Neural crest cell (in vitro differentiated cells): ENCODE data around the gene TMED6. TPM values are rescaled to one million over a fixed set of nuclear protein-coding genes. Genes with fewer than 3 reads are reported as not detected.

Experiments
- DNase-seq: peaks from one replicate; pipeline ENCODE4 v3.0.0; 2021; ENCODE audit warnings: low read depth, mixed read lengths, low spot score
- H3K27ac Mint-ChIP-seq: one replicate; pipeline ENCODE4 v1.8.0; 2021; ENCODE audit warnings: mild to moderate bottlenecking, mixed read lengths; ENCODE audit not compliant: unreplicated experiment
- H3K27me3 Mint-ChIP-seq: 2 replicates; pipeline ENCODE4 v1.8.0; 2021; ENCODE audit warnings: low read depth, mild to moderate bottlenecking, mixed read lengths
- H3K36me3 Mint-ChIP-seq: 2 replicates; pipeline ENCODE4 v1.8.0; 2021; ENCODE audit warnings: low read depth, mild to moderate bottlenecking, mixed read lengths
- H3K4me1 Mint-ChIP-seq: 2 replicates; pipeline ENCODE4 v1.8.0; 2021; ENCODE audit warnings: mixed read lengths
- H3K4me3 Mint-ChIP-seq: one replicate; pipeline ENCODE4 v1.8.0; 2021; ENCODE audit warnings: mild to moderate bottlenecking, mixed read lengths
- H3K9me3 Mint-ChIP-seq: 2 replicates; pipeline ENCODE4 v1.8.0; 2021; ENCODE audit warnings: mixed read lengths
- CTCF ChIP-seq: fragments of 200-600 bp; sonication (generic); conservative IDR thresholded peaks from 2 replicates; pipeline ENCODE4 v1.5.0; 2021; ENCODE audit warnings: antibody characterized with exemption, mild to moderate bottlenecking
- total RNA-seq: library from RNA; stranded (reverse); gene quantifications from 2 replicates; pipeline ENCODE4 v1.2.1, GENCODE V29; 2021

Gene TMED6
- total RNA-seq, 1 donor from 2014 or later: 0.56 TPM

GRCh38 chr16:69350536-69351133 lies 951 bp downstream of the TMED6 start:
- H3K4me1 Mint-ChIP-seq: no peaks in the 10 kb centered on the region
- no peak overlapping the region for H3K27ac Mint-ChIP-seq
- H3K9me3 Mint-ChIP-seq: no peaks in the 10 kb centered on the region
- H3K36me3 Mint-ChIP-seq: peaks cover 6% of the 10 kb centered on the region
- H3K27me3 Mint-ChIP-seq: no peaks in the 10 kb centered on the region
- no peak overlapping the region for H3K4me3 Mint-ChIP-seq
- no peak for TF ChIP-seq CTCF
- DNase-seq: no peak

DNA sequence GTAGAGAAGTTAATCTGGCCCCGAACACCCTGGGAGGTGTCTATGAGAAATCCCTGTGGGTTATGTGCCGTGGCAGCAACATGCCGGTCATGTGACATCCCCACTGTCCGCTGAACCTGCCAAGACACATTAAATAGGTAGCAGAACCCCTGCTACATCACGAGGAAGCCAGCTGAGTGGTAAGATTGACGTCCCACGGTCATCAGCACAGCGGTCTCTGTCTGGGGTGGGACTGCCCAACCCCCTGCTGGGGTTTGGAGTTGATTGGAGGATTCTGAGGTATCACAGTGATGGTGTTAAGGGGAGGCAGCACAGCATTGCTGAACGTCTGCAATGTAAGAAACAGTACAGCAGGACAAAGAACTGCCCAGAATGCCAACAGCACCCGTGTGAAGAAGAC lies 2.0 kb downstream of the TMED6 start:
- Mint-ChIP-seq H3K9me3 (no peaks in the 10 kb centered on the region), H3K36me3 (peaks cover 3% of the 10 kb centered on the region), H3K4me1 (no peaks in the 10 kb centered on the region), H3K4me3 (no peak overlapping the region), H3K27me3 (no peaks in the 10 kb centered on the region), H3K27ac (peak overlapping the region; percentile 81)
- no peak for TF ChIP-seq CTCF
- no peak for DNase-seq

DNA sequence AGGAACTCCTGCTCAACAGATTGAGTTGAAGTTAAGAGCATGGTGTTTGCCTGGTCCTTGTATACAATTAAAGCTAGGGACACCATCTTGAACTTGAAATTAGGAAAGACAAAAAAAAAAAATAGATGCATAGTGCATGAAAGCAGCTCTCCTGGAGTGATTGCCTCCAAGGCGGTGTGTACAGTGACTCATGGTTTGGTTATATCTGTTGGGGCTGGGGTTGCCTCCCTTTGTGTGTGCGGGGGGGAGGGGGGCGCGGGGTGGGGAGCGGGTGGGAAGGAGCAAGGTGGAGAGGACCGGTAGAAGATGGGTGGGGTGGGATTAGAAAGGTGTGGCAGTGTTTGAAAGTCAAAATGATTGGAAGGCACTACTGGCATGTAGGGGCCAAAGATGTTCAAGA lies 3.4 kb downstream of the TMED6 start:
- no peak overlapping the region for H3K4me3 Mint-ChIP-seq
- no peak for TF ChIP-seq CTCF
- peaks cover 3% of the 10 kb centered on the region for H3K36me3 Mint-ChIP-seq
- DNase-seq: no peak
- H3K9me3 Mint-ChIP-seq: no peaks in the 10 kb centered on the region
- H3K4me1 Mint-ChIP-seq: no peaks in the 10 kb centered on the region
- H3K27me3 Mint-ChIP-seq: no peaks in the 10 kb centered on the region
- no peak overlapping the region for H3K27ac Mint-ChIP-seq

GRCh38 chr16:69346683-69347082 lies 4.9 kb downstream of the TMED6 start:
- H3K36me3 Mint-ChIP-seq: peaks cover 4% of the 10 kb centered on the region
- no peaks in the 10 kb centered on the region for H3K9me3 Mint-ChIP-seq
- no peak for TF ChIP-seq CTCF
- H3K4me1 Mint-ChIP-seq: no peaks in the 10 kb centered on the region
- no peak for DNase-seq
- no peak overlapping the region for H3K4me3 Mint-ChIP-seq
- H3K27ac Mint-ChIP-seq: no peak overlapping the region
- no peaks in the 10 kb centered on the region for H3K27me3 Mint-ChIP-seq

- DNase-seq: no peak
- Mint-ChIP-seq H3K27me3 (no peaks in the 10 kb centered on the region), H3K27ac (no peak overlapping the region)
Observed at GRCh38 chr16:69345923-69346322, 5.7 kb downstream of the TMED6 start.

More at GRCh38 chr16:69345923-69346322, 5.7 kb downstream of the TMED6 start:
- no peaks in the 10 kb centered on the region for H3K9me3 Mint-ChIP-seq
- H3K4me3 Mint-ChIP-seq: no peak overlapping the region
- no peak for TF ChIP-seq CTCF
- peaks cover 7% of the 10 kb centered on the region for H3K4me1 Mint-ChIP-seq
- H3K36me3 Mint-ChIP-seq: peaks cover 11% of the 10 kb centered on the region
